SK-N-SH (cell line): ENCODE measurements around the gene ABLIM2.

Experiments used
- CTCF ChIP-seq: fragments of 200-600 bp; sonication (generic); IDR thresholded peaks from 2 replicates; pipeline ENCODE4 v1.6.1; 2017; ENCODE audit warnings: antibody characterized with exemption, mild to moderate bottlenecking, moderate library complexity
- EZH2phosphoT487 ChIP-seq: fragments of 200-600 bp; sonication (generic); IDR thresholded peaks from 2 replicates; pipeline ENCODE4 v1.6.1; 2017; ENCODE audit warnings: low read depth, mixed run types, mild to moderate bottlenecking, antibody characterized with exemption, moderate library complexity, borderline replicate concordance
- MAX ChIP-seq: IDR thresholded peaks from 2 replicates; pipeline ENCODE4 v1.4.0; 2012; ENCODE audit warnings: low read depth
- RCOR1 ChIP-seq: fragments of 150-350 bp; IDR thresholded peaks from 2 replicates; pipeline ENCODE4 v1.6.1; 2017; ENCODE audit warnings: antibody characterized with exemption, low read length

GRCh38 chr4:8002525-8003309 lies 155.9 kb downstream of the ABLIM2 start:
- TF ChIP-seq CTCF: no peak
- no peak for TF ChIP-seq MAX
- TF ChIP-seq RCOR1: no peak
- no peak for TF ChIP-seq EZH2phosphoT487
